ENCODE measurements around the gene REM1. TPM values are rescaled to one million over a fixed set of nuclear protein-coding genes. Genes with fewer than 3 reads are reported as not detected.
"Not testable (repeated sequence)": the region's sequence is repeated elsewhere in the genome, so short reads cannot be mapped to it uniquely, and the experiment has no call there.

The REM1 gene
- polyA plus RNA-seq, 2 donors, result 0.31 to 0.60 TPM

GRCh38 chr20:31452575-31452974 is 22.5 kb upstream of the REM1 start:
- no peak overlapping the region for H3K27ac ChIP-seq (ENCODE audit: low read depth in 2 of 2, low read length in 1 of 2)
- H3K4me1 ChIP-seq (ENCODE audit: control insufficient read depth in 2 of 2, insufficient read depth in 2 of 2, low read length in 1 of 2), result no peaks in the 10 kb centered on the region
- no peaks in the 10 kb centered on the region for H3K27me3 ChIP-seq (ENCODE audit: control insufficient read depth in 1 of 2, insufficient read depth in 2 of 2, low read length in 2 of 2)
- 65 to 79% methylated on average over 2 of the region's 2 CpGs for WGBS, 2 donors
- no peaks in the 10 kb centered on the region for H3K36me3 ChIP-seq (ENCODE audit: control insufficient read depth in 2 of 2, insufficient read depth in 2 of 2, low read length in 1 of 2)
- H3K4me3 ChIP-seq (ENCODE audit: low read depth in 1 of 2, low read length in 2 of 2), result no peak overlapping the region
- no peaks in the 10 kb centered on the region for H3K9me3 ChIP-seq (ENCODE audit: control insufficient read depth in 2 of 2, insufficient read depth in 1 of 2, low read depth in 1 of 2, low read length in 1 of 2)

DNA sequence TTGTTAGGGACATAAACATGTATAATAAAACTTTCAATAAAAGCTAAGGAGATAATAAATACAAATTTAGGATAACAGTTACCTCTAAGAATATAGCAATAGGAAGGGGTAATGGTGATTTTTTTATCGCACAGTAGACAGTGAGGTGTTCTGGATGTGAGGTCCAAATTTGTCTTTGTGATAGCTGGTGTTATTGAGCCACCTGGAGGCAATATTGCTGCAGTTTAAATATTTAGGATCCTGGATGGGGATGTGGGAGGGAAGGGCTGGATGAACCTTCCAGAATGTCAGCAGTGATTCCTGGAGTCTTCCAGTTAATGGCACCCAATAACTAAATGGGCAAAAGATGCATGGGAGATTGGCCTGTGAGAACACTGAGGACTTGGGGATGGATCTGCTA is 20.7 kb upstream of the REM1 start:
- WGBS, 2 donors, result 90 to 91% methylated on average over 1 of the region's 1 CpG
- no peak overlapping the region for H3K4me3 ChIP-seq (ENCODE audit: low read depth in 1 of 2, low read length in 2 of 2)
- H3K4me1 ChIP-seq (ENCODE audit: control insufficient read depth in 2 of 2, insufficient read depth in 2 of 2, low read length in 1 of 2), result no peaks in the 10 kb centered on the region

DNA sequence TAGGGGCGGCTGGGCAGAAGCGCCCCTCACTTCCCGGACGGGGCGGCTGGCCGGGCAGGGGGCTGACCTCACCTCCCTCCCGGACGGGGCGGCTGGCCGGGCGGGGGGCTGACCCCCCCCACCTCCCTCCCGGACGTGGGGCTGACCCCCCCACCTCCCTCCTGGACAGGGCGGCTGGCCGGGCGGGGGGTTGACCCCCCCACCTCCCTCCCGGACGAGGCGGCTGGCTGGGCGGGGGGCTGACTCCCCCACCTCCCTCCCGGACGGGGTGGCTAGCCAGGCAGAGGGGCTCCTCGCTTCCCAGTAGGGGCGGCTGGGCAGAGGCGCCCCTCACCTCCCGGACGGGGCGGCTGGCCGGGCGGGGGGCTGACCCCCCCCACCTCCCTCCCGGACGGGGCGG is 4.1 kb upstream of the REM1 start:
- H3K9me3 ChIP-seq (ENCODE audit: control insufficient read depth in 2 of 2, insufficient read depth in 1 of 2, low read depth in 1 of 2, low read length in 1 of 2); H3K27ac ChIP-seq (ENCODE audit: low read depth in 2 of 2, low read length in 1 of 2); H3K36me3 ChIP-seq (ENCODE audit: control insufficient read depth in 2 of 2, insufficient read depth in 2 of 2, low read length in 1 of 2); H3K27me3 ChIP-seq (ENCODE audit: control insufficient read depth in 1 of 2, insufficient read depth in 2 of 2, low read length in 2 of 2); H3K4me3 ChIP-seq (ENCODE audit: low read depth in 1 of 2, low read length in 2 of 2); H3K4me1 ChIP-seq (ENCODE audit: control insufficient read depth in 2 of 2, insufficient read depth in 2 of 2, low read length in 1 of 2): not testable (repeated sequence)
- 80 to 93% methylated on average over 2 to 29 of the region's 33 CpGs for WGBS, 2 donors

More for the DNA sequence above, 20.7 kb upstream of the REM1 start:
- H3K27me3 ChIP-seq (ENCODE audit: control insufficient read depth in 1 of 2, insufficient read depth in 2 of 2, low read length in 2 of 2), result no peaks in the 10 kb centered on the region
- no peaks in the 10 kb centered on the region for H3K36me3 ChIP-seq (ENCODE audit: control insufficient read depth in 2 of 2, insufficient read depth in 2 of 2, low read length in 1 of 2)
- H3K9me3 ChIP-seq (ENCODE audit: control insufficient read depth in 2 of 2, insufficient read depth in 1 of 2, low read depth in 1 of 2, low read length in 1 of 2), result no peaks in the 10 kb centered on the region
- no peak overlapping the region for H3K27ac ChIP-seq (ENCODE audit: low read depth in 2 of 2, low read length in 1 of 2)

- 50 to 57% methylated on average over 7 of the region's 8 CpGs for WGBS, 2 donors
- Histone ChIP-seq H3K9me3 (ENCODE audit: control insufficient read depth in 2 of 2, insufficient read depth in 1 of 2, low read depth in 1 of 2, low read length in 1 of 2) (no peaks in the 10 kb centered on the region), H3K36me3 (ENCODE audit: control insufficient read depth in 2 of 2, insufficient read depth in 2 of 2, low read length in 1 of 2) (no peaks in the 10 kb centered on the region), H3K4me1 (ENCODE audit: control insufficient read depth in 2 of 2, insufficient read depth in 2 of 2, low read length in 1 of 2) (peaks cover 3 to 4% of the 10 kb centered on the region in 2 donors), H3K4me3 (ENCODE audit: low read depth in 1 of 2, low read length in 2 of 2) (no peak overlapping the region), H3K27me3 (ENCODE audit: control insufficient read depth in 1 of 2, insufficient read depth in 2 of 2, low read length in 2 of 2) (peaks cover 0 to 8% of the 10 kb centered on the region in 2 donors), H3K27ac (ENCODE audit: low read depth in 2 of 2, low read length in 1 of 2) (no peak overlapping the region)
These were observed 2.4 kb upstream of the REM1 start for GRCh38 chr20:31472395-31473330.

GRCh38 chr20:31473331-31474096 is 1.6 kb upstream of the REM1 start:
- no peaks in the 10 kb centered on the region for H3K9me3 ChIP-seq (ENCODE audit: control insufficient read depth in 2 of 2, insufficient read depth in 1 of 2, low read depth in 1 of 2, low read length in 1 of 2)
- H3K27ac ChIP-seq (ENCODE audit: low read depth in 2 of 2, low read length in 1 of 2), result no peak overlapping the region
- no peak overlapping the region for H3K4me3 ChIP-seq (ENCODE audit: low read depth in 1 of 2, low read length in 2 of 2)
- WGBS, 2 donors, result 84 to 88% methylated on average over 5 of the region's 5 CpGs
- H3K4me1 ChIP-seq (ENCODE audit: control insufficient read depth in 2 of 2, insufficient read depth in 2 of 2, low read length in 1 of 2), result peaks cover 3 to 4% of the 10 kb centered on the region in 2 donors
- H3K27me3 ChIP-seq (ENCODE audit: control insufficient read depth in 1 of 2, insufficient read depth in 2 of 2, low read length in 2 of 2), result peaks cover 0 to 8% of the 10 kb centered on the region in 2 donors
- H3K36me3 ChIP-seq (ENCODE audit: control insufficient read depth in 2 of 2, insufficient read depth in 2 of 2, low read length in 1 of 2), result no peaks in the 10 kb centered on the region

DNA sequence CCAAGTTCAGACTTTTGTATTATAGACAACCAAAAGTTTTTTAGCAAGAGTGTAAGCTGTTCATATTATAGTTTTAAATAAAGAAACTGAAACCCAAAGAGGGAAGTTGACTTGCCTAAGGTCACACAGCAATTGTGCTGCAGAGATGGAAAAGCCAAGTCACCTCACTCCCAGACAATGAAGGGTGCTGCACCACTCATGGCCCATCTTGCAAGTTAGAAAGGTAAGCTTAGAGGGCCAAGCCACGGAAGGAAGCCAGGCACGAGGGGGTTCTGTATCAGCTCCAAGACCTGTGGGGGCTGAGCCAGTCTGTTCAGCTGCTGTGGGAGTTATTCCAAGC is 1.0 kb upstream of the REM1 start:
- no peak overlapping the region for H3K27ac ChIP-seq (ENCODE audit: low read depth in 2 of 2, low read length in 1 of 2)
- no peak overlapping the region for H3K4me3 ChIP-seq (ENCODE audit: low read depth in 1 of 2, low read length in 2 of 2)
- peaks cover 3 to 4% of the 10 kb centered on the region in 2 donors for H3K4me1 ChIP-seq (ENCODE audit: control insufficient read depth in 2 of 2, insufficient read depth in 2 of 2, low read length in 1 of 2)
- H3K36me3 ChIP-seq (ENCODE audit: control insufficient read depth in 2 of 2, insufficient read depth in 2 of 2, low read length in 1 of 2), result no peaks in the 10 kb centered on the region
- H3K9me3 ChIP-seq (ENCODE audit: control insufficient read depth in 2 of 2, insufficient read depth in 1 of 2, low read depth in 1 of 2, low read length in 1 of 2), result no peaks in the 10 kb centered on the region
- peaks cover 0 to 8% of the 10 kb centered on the region in 2 donors for H3K27me3 ChIP-seq (ENCODE audit: control insufficient read depth in 1 of 2, insufficient read depth in 2 of 2, low read length in 2 of 2)
- 41 to 62% methylated on average over 2 of the region's 2 CpGs for WGBS, 2 donors

DNA sequence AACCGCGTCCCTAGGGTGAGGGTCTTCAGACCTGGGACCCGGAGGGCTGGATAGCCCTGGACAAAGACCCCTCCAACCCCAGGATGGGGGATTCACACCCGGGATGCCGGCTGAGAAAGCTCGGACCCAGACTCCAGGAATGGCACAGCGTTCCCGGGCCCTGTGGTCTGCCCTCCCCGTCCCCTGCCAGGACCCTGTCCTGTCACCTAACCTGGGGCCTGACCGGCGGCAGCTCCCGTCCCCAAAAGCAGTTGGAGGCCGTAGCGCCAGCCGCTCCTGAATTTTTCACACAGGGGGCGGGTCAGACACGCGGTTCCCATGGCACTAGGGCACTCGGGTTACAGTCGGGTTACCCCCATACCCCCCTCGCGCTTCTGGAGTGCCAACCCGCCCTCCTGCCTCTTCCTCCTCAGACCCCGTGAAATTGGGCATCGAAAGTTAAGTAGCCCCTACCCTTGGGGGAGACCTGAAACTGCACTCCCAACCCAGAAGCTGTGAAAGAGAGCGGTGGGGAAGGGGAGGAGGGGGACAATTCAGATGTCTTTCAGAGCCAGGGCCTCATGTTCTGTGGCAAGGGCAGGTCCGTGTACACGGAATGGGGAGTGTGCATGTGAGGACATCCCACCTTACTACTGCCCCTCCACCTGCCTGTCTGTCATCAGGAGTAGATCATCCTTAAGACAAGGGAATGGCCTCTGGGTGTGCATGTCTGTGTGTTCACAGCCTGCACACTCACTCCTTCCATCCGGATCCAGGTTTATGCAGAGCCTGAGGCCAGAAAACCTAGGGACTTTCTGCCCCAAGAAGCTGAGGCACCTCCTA is 595 bp downstream of the REM1 start:
- Histone ChIP-seq H3K36me3 (ENCODE audit: control insufficient read depth in 2 of 2, insufficient read depth in 2 of 2, low read length in 1 of 2) (no peaks in the 10 kb centered on the region), H3K4me3 (ENCODE audit: low read depth in 1 of 2, low read length in 2 of 2) (peak overlapping the region; percentile 1 to 42), H3K27ac (ENCODE audit: low read depth in 2 of 2, low read length in 1 of 2) (peak overlapping the region; percentile 25 to 30), H3K27me3 (ENCODE audit: control insufficient read depth in 1 of 2, insufficient read depth in 2 of 2, low read length in 2 of 2) (peaks cover 0 to 8% of the 10 kb centered on the region in 2 donors), H3K9me3 (ENCODE audit: control insufficient read depth in 2 of 2, insufficient read depth in 1 of 2, low read depth in 1 of 2, low read length in 1 of 2) (no peaks in the 10 kb centered on the region), H3K4me1 (ENCODE audit: control insufficient read depth in 2 of 2, insufficient read depth in 2 of 2, low read length in 1 of 2) (peaks cover 3 to 4% of the 10 kb centered on the region in 2 donors)
- 5 to 6% methylated on average over 29 of the region's 29 CpGs for WGBS, 2 donors

DNA sequence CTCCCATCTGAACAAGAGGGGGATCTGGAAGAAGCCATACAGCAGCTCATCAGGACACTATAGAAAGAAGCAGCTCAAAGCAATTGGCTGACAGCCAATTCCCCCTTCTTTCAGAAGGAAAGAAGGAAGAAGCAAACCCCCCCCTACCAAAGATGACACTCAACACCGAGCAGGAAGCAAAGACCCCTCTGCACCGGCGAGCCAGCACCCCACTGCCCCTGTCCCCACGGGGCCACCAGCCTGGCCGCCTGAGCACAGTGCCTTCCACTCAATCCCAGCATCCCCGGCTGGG is 1.2 kb downstream of the REM1 start:
- Histone ChIP-seq H3K27me3 (ENCODE audit: control insufficient read depth in 1 of 2, insufficient read depth in 2 of 2, low read length in 2 of 2) (peaks cover 0 to 8% of the 10 kb centered on the region in 2 donors), H3K36me3 (ENCODE audit: control insufficient read depth in 2 of 2, insufficient read depth in 2 of 2, low read length in 1 of 2) (no peaks in the 10 kb centered on the region), H3K9me3 (ENCODE audit: control insufficient read depth in 2 of 2, insufficient read depth in 1 of 2, low read depth in 1 of 2, low read length in 1 of 2) (no peaks in the 10 kb centered on the region), H3K4me1 (ENCODE audit: control insufficient read depth in 2 of 2, insufficient read depth in 2 of 2, low read length in 1 of 2) (peaks cover 3 to 4% of the 10 kb centered on the region in 2 donors), H3K4me3 (ENCODE audit: low read depth in 1 of 2, low read length in 2 of 2) (no peak overlapping the region), H3K27ac (ENCODE audit: low read depth in 2 of 2, low read length in 1 of 2) (no peak overlapping the region)
- 64 to 76% methylated on average over 6 of the region's 6 CpGs for WGBS, 2 donors

DNA sequence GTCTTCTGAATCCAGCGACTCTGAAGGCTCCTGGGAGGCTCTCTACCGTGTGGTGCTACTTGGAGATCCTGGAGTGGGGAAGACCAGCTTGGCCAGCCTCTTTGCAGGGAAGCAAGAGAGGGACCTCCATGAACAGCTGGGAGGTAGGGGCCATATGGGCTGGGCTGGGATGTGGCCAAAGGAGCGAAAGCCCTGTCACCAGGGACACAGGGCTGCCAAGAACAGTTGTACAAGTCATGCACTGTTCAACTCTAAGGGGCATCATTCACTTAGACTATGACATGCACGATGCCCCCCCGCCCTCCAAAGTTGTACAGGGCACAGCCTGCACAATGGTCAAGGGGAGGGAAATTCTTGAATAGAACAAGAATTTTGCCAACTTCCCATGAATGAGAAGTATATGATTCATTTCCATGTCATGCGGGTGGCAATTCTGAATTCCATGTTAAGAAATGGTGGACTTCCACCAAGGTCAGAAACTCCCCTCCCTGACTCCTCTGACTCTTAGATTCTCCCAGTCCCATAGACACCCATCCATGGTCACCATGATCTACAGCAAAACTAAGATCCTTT is 1.6 kb downstream of the REM1 start:
- 71 to 78% methylated on average over 6 of the region's 6 CpGs for WGBS, 2 donors
- no peaks in the 10 kb centered on the region for H3K9me3 ChIP-seq (ENCODE audit: control insufficient read depth in 2 of 2, insufficient read depth in 1 of 2, low read depth in 1 of 2, low read length in 1 of 2)
- H3K4me1 ChIP-seq (ENCODE audit: control insufficient read depth in 2 of 2, insufficient read depth in 2 of 2, low read length in 1 of 2), result peaks cover 3 to 4% of the 10 kb centered on the region in 2 donors
- H3K27ac ChIP-seq (ENCODE audit: low read depth in 2 of 2, low read length in 1 of 2), result no peak overlapping the region
- no peak overlapping the region for H3K4me3 ChIP-seq (ENCODE audit: low read depth in 1 of 2, low read length in 2 of 2)
- no peaks in the 10 kb centered on the region for H3K36me3 ChIP-seq (ENCODE audit: control insufficient read depth in 2 of 2, insufficient read depth in 2 of 2, low read length in 1 of 2)
- peaks cover 0 to 8% of the 10 kb centered on the region in 2 donors for H3K27me3 ChIP-seq (ENCODE audit: control insufficient read depth in 1 of 2, insufficient read depth in 2 of 2, low read length in 2 of 2)
